K562 (cell line): ENCODE results near the gene CPA4. TPM values are rescaled to one million over a fixed set of nuclear protein-coding genes. Genes with fewer than 3 reads are reported as not detected.

Experiments used
- HLTF ChIP-seq: fragments of 450-650 bp; IDR thresholded peaks from 2 replicates; pipeline ENCODE4 v1.6.1; 2016
- MLX ChIP-seq, 2 experiments: fragments of 450-650 bp in 1 of 2; sonication (generic) in 1 of 2; formaldehyde crosslinking; conservative IDR thresholded peaks; 2 replicates each; pipeline versions ENCODE4 v1.4.0 to v1.8.1; 2020 to 2022; ENCODE audit warnings: mild to moderate bottlenecking in 1 of 2, missing genetic modification reagents in 1 of 2
- USF1 ChIP-seq: sonication (generic); formaldehyde crosslinking; IDR thresholded peaks from 2 replicates; pipeline ENCODE4 v1.9.0; 2022; ENCODE audit warnings: mild to moderate bottlenecking, missing genetic modification reagents
- polyA plus RNA-seq, 8 experiments: library from polyadenylated mRNA; depleted of rRNA in 4 of 8; stranded (reverse) in 5 of 8; unstranded in 3 of 8; fragments of >200 nt; fragmentation: Nextera tagmentation in 2 of 8; fragmentation: Illumina TruSeq in 1 of 8; extraction: Ambion mirVana in 2 of 8; extraction: Trizol in 1 of 8; gene quantifications; 2 replicates each; pipeline versions ENCODE4 v1.2.1 to v1.2.3, GENCODE V29; 2011 to 2014; ENCODE audit warnings: inconsistent platforms in 1 of 8, missing spikeins in 1 of 8
- total RNA-seq, 7 experiments: library from RNA; depleted of rRNA in 6 of 7; stranded (reverse); fragments of >200 nt in 6 of 7; fragmentation: Illumina TruSeq in 2 of 7; extraction: Trizol in 2 of 7; gene quantifications; 2 replicates each; pipeline versions ENCODE4 v1.2.1 to v1.2.3, GENCODE V29; 2011 to 2021; ENCODE audit warnings: low replicate concordance in 1 of 7
- TF ChIP-seq, protein P1 (sequence below): sonication (generic); formaldehyde crosslinking; IDR thresholded peaks from 2 replicates; pipeline ENCODE4 v1.8.1; 2023; ENCODE audit warnings: mild to moderate bottlenecking, missing genetic modification reagents

CPA4 gene
- total and polyA plus RNA-seq, 9 of the 15 experiments (the other 6 are each of a cell fraction or from before 2014, with no cell fraction given) = not detected

DNA sequence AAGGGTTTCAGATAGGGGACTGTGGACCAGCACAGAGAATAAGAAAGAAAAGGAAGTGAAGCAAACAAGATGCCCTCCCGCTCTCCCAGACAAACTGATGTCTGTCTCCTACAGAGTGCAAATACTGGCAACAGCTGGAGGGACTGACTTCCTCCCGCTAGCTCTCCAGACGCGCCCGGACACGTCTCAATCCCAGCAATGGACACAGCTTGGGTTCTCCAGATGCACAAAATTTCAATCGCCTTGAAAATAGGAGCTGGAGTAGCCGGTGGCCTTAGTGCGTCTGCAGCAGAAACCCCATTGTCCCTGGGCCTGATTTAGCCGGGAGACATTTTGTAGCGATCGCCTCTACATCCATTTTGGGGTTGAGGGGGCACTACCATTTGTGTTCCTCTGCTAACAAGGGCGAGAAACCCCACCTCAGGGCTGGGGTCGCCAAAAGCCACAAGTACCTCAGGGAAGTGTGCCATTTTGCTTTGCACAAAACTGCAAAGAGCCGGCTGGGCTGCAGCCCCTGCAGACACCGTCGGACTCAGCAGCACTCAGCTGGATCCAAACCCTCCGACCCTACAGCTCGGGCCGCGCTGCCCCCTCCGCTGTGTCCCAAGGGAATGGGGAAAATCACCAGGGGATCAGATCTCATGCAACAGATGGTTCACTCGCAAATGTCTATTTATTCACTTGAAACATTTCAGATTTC lies 20.4 kb upstream of the CPA4 start (continued):
- TF ChIP-seq USF1 (CRISPR knock-in tag) (peak; percentile 33; the same call in 1 of the 2 replicates), HLTF (no peak), MLX (CRISPR knock-in tag; conservative IDR thresholded peaks at IDR 0.05) (no peak)
- TF ChIP-seq, protein P1, sequence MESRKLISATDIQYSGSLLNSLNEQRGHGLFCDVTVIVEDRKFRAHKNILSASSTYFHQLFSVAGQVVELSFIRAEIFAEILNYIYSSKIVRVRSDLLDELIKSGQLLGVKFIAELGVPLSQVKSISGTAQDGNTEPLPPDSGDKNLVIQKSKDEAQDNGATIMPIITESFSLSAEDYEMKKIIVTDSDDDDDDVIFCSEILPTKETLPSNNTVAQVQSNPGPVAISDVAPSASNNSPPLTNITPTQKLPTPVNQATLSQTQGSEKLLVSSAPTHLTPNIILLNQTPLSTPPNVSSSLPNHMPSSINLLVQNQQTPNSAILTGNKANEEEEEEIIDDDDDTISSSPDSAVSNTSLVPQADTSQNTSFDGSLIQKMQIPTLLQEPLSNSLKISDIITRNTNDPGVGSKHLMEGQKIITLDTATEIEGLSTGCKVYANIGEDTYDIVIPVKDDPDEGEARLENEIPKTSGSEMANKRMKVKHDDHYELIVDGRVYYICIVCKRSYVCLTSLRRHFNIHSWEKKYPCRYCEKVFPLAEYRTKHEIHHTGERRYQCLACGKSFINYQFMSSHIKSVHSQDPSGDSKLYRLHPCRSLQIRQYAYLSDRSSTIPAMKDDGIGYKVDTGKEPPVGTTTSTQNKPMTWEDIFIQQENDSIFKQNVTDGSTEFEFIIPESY (CRISPR knock-in tag) = peak; percentile 64
